ENCODE results near the gene DOCK11. TPM values are rescaled to one million over a fixed set of nuclear protein-coding genes. Genes with fewer than 3 reads are reported as not detected.

DOCK11 gene
- total RNA-seq, 4 donors from 2014 or later, result 36.0 to 50.0 (median 41.1) TPM

DNA sequence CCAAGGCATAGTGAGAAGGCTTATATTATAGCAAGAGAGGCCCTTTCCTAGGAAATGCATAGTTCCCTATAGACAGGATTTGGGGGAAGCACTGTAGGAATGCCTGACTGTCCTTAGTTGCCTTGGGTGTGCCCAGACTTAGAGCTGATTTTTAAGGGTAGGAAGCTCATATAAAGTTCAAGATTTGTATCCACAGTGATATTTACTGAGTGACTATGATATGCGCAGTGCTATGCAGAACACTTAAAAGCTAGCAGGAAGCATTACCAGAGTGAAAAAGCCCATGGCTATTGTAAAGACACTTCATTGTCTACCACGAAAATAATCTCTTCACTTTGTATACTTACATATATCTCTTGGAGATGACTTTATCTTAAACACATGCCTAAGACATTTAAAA is 181.7 kb downstream of the DOCK11 start:
- H3K4me3 ChIP-seq (replicated peaks in 1 of 3), result no peak overlapping the region
- DNase-seq, result no peak
- H3K36me3 ChIP-seq, result no peaks in the 10 kb centered on the region
- 91 to 98% methylated on average over 2 of the region's 2 CpGs for WGBS, 2 donors
- TF ChIP-seq POLR2A (IDR thresholded peaks at IDR 0.05) (no peak), CTCF (IDR thresholded peaks at IDR 0.05) (no peak)
- H3K4me1 ChIP-seq, result no peaks in the 10 kb centered on the region
- H3K9me3 ChIP-seq, result no peaks in the 10 kb centered on the region
- no peak overlapping the region for H3K27ac ChIP-seq
- no peaks in the 10 kb centered on the region for H3K27me3 ChIP-seq
- intact Hi-C loops (cut with DNase I), result no loop called here

DNA sequence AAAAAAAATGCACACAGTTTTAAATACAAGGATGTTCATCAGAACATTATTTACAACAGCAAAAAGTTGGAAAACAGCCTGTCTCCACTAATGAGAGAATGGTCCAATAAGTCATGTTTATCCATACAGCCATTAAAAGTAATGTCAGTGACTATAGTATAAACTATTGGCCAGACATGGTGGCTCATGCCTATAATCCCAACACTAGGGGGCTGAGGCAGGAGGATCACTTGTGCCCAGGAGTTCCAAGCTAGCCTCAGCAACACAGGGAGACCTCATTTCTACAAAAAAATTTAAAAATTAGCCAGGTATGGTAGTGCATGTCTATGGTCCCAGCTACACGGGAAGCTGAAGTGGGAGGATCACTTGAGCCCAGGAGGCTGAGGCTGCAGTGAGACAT is 183.7 kb downstream of the DOCK11 start:
- Histone ChIP-seq H3K9me3 (no peaks in the 10 kb centered on the region), H3K27ac (no peak overlapping the region), H3K4me1 (no peaks in the 10 kb centered on the region), H3K4me3 (replicated peaks in 1 of 3) (no peak overlapping the region), H3K27me3 (no peaks in the 10 kb centered on the region), H3K36me3 (no peaks in the 10 kb centered on the region)
- DNase-seq, result no peak
- 86 to 100% methylated on average over 1 of the region's 1 CpG for WGBS, 2 donors
- intact Hi-C loops (cut with DNase I), result no loop called here
- TF ChIP-seq POLR2A (IDR thresholded peaks at IDR 0.05) (no peak), CTCF (IDR thresholded peaks at IDR 0.05) (no peak)

DNA sequence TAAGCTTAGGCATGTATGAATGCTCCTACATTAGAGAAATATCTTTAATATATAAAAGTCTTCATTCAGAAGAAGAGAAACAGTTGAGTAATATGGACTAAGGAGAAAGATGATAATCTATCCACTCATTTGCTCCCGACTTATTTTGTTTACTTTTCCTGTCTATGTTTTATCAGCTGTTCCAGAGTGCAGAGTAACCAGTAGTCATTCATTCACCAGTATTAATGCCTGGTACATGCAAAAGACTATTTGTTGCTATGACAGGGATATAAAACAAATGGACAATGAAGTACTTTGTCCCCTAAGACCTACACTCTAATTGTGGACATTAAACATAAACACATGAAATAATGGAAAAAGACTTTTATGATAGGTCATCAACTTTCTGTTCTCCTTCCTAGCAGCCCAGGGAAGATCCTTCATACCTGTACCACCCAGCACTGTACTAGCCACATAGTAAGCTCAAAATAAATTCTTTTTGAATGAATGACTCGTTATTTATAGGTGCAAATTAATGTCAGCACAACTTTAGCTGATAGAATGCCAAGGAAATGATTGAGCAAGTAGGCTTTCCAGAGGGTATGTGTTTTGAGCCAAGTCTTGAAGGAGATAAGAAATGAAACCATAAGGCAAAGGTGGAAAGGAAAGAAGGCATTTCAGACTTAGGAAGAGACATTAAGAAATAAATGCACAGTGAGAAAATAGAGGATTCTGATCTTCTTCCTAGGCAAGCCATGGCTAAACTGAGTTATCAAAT is 186.8 kb downstream of the DOCK11 start:
- Histone ChIP-seq H3K27me3 (no peaks in the 10 kb centered on the region), H3K4me1 (no peaks in the 10 kb centered on the region), H3K4me3 (replicated peaks in 1 of 3) (no peak overlapping the region), H3K27ac (no peak overlapping the region), H3K36me3 (no peaks in the 10 kb centered on the region), H3K9me3 (no peaks in the 10 kb centered on the region)
- no peak for DNase-seq
- WGBS, 2 donors, result 48 to 66% methylated on average over 2 of the region's 2 CpGs
- intact Hi-C loops (cut with DNase I), result no loop called here
- TF ChIP-seq POLR2A (IDR thresholded peaks at IDR 0.05), result no peak
- TF ChIP-seq CTCF (IDR thresholded peaks at IDR 0.05), result no peak

DNA sequence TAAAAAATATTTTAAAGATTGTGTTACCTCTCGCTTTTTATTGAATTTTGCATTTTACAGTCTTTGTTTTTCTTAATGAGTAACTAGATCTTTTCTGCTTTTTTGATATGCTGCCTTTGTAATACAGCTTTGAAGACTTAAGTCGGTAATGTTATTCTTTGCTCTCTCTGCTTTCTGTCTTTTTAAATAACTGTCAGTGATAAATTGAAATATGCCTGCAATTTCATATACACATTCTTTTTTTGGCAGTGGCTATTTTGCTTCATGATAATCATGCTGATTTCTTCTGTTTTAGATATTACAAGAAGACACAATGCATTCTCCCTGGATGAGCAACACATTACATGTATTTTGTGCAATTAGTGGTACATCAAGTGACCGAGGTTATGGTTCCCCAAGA is 189.8 kb downstream of the DOCK11 start:
- Histone ChIP-seq H3K36me3 (no peaks in the 10 kb centered on the region), H3K27ac (no peak overlapping the region), H3K4me3 (replicated peaks in 1 of 3) (no peak overlapping the region), H3K4me1 (no peaks in the 10 kb centered on the region), H3K9me3 (no peaks in the 10 kb centered on the region), H3K27me3 (no peaks in the 10 kb centered on the region)
- intact Hi-C loops (cut with DNase I), result no loop called here
- TF ChIP-seq CTCF (IDR thresholded peaks at IDR 0.05) (no peak), POLR2A (IDR thresholded peaks at IDR 0.05) (no peak)
- no peak for DNase-seq
- WGBS, 2 donors, result 83 to 84% methylated on average over 3 of the region's 3 CpGs

- no peak for TF ChIP-seq POLR2A (IDR thresholded peaks at IDR 0.05)
- TF ChIP-seq CTCF (IDR thresholded peaks at IDR 0.05), result no peak
- 97% methylated on average over 3 of the region's 3 CpGs for WGBS, 2 donors
- intact Hi-C loops (cut with DNase I), result no loop called here
These were observed 193.3 kb downstream of the DOCK11 start for GRCh38 chrX:118688935-118689334.

More at GRCh38 chrX:118688935-118689334, 193.3 kb downstream of the DOCK11 start:
- Histone ChIP-seq H3K27ac (no peak overlapping the region), H3K9me3 (no peaks in the 10 kb centered on the region), H3K4me3 (replicated peaks in 1 of 3) (no peak overlapping the region), H3K36me3 (no peaks in the 10 kb centered on the region), H3K4me1 (no peaks in the 10 kb centered on the region), H3K27me3 (no peaks in the 10 kb centered on the region)
- DNase-seq, result no peak
